BE2C (cell line): ENCODE measurements around the gene UNC5A.

Experiments used
- DNase-seq: peaks from one replicate; pipeline ENCODE4 v3.0.0-alpha.2; 2020
- H3K27me3 ChIP-seq: fragments of 250-450 bp; sonication (Bioruptor Pico); 2 replicates; pipeline ENCODE4 v1.5.1; 2020; ENCODE audit warnings: mild to moderate bottlenecking
- H3K36me3 ChIP-seq: fragments of 250-450 bp; sonication (Bioruptor Pico); 2 replicates; pipeline ENCODE4 v1.5.1; 2020; ENCODE audit warnings: mild to moderate bottlenecking
- H3K4me1 ChIP-seq: fragments of 250-450 bp; sonication (Bioruptor Pico); 2 replicates; pipeline ENCODE4 v1.5.1; 2020
- H3K4me3 ChIP-seq: 2 replicates; pipeline ENCODE4 v1.5.1; 2011; ENCODE audit warnings: low read depth, low read length
- H3K9me3 ChIP-seq: fragments of 250-450 bp; sonication (Bioruptor Pico); 2 replicates; pipeline ENCODE4 v1.5.1; 2020
- TF ChIP-seq, protein P1 (sequence below): IDR thresholded peaks from 2 replicates; pipeline ENCODE4 v1.5.1; 2012; ENCODE audit warnings: mild to moderate bottlenecking, low read depth, low read length

UNC5A gene

DNA sequence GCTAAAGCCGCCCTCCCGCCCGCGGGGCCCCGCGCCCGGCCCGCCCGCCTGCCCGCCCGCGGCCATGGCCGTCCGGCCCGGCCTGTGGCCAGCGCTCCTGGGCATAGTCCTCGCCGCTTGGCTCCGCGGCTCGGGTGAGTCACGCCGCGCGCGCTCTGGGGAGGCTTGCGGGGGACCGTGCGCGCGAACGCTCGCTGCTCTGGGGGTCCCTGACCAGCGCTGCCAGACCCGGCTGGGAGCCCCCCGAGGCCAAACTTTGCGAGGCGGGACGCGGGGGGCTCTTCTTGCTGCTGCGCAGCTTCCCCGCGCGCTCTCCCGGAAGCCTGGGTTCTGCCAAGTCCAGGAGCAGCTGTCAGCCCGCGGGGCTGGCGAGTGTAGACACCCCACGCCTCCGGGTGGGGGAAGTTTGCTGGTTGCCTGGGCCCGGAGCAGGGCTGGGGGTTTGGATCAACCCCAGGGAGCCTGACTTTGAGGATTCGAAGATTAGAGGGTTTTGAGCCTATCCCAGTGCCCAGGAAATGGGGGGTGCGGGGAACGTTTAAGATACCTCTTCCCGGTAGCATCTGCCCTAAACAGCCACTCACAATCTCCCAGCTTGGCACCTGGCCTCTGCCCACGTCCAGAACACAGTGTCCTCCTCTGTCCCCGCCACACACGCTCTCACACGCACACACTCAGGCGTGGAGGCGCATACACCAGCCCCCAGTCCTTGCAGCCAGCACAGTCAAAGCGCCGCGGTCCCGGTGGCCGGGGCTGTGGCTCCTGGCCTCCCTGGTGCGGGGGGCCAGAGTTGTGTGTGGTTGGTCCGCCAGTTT, 535 bp downstream of the UNC5A start:
- H3K4me3 ChIP-seq = peak overlapping the region; percentile 80
- H3K27me3 ChIP-seq = no peaks in the 10 kb centered on the region
- peak; percentile 60 for DNase-seq

DNA sequence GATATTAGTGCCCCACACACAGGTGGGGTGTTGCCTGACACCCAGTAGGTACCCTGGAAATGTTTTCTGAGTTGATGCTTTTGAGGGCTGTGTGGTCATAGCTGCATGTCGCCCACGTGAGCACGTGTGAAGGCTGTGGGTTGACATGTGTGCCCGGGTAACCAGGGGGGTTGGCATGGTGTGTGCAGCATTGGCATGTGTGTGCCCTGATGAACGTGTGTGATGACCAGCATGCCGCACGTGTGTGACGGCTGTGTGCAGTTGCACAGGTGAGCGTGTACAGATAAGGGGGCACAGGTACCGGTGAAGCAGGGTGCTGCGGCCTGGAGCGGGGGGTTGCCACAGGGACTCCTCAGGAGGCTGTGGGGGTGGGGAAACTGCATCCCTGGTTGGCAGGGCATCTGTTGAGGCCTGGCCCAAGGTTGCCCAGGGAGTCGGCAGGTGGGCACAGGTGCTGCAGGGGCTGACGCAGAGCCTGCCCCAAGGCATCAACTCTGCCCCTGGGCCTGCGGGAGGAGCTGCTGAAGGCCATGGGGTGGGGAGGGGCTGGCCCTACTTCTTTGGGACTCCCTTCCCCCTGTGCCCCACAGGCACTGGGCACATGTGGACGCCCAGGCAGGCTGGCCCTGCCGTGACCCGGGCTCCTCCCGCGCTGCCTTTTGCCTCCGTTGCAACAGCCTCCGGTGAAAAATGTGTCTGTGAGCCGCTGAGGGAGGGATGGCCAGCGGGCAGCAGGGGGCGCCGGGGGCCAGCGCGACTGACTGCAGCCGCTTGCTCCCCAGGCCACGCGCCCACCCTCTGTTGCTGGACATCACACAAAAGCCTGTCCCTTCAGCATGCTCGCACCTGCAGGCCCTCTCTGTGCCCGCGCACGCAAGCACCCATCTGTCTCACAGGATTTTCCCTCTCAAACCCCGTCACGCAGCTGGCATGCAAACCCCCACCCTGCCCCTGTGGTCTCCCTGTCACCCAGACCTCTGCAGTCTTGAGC, 2.2 kb downstream of the UNC5A start:
- no peaks in the 10 kb centered on the region for H3K27me3 ChIP-seq
- no peaks in the 10 kb centered on the region for H3K36me3 ChIP-seq
- no peaks in the 10 kb centered on the region for H3K9me3 ChIP-seq
- no peak overlapping the region; the same call in 1 of the 2 replicates for H3K4me3 ChIP-seq
- peaks cover 21% of the 10 kb centered on the region for H3K4me1 ChIP-seq
- TF ChIP-seq, protein P1, sequence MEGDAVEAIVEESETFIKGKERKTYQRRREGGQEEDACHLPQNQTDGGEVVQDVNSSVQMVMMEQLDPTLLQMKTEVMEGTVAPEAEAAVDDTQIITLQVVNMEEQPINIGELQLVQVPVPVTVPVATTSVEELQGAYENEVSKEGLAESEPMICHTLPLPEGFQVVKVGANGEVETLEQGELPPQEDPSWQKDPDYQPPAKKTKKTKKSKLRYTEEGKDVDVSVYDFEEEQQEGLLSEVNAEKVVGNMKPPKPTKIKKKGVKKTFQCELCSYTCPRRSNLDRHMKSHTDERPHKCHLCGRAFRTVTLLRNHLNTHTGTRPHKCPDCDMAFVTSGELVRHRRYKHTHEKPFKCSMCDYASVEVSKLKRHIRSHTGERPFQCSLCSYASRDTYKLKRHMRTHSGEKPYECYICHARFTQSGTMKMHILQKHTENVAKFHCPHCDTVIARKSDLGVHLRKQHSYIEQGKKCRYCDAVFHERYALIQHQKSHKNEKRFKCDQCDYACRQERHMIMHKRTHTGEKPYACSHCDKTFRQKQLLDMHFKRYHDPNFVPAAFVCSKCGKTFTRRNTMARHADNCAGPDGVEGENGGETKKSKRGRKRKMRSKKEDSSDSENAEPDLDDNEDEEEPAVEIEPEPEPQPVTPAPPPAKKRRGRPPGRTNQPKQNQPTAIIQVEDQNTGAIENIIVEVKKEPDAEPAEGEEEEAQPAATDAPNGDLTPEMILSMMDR = peak; percentile 78
- peak; percentile 82 for DNase-seq

More for the DNA sequence above, 535 bp downstream of the UNC5A start:
- TF ChIP-seq, protein P1 = no peak
- Histone ChIP-seq H3K4me1 (peaks cover 14% of the 10 kb centered on the region), H3K36me3 (no peaks in the 10 kb centered on the region), H3K9me3 (no peaks in the 10 kb centered on the region)

DNA sequence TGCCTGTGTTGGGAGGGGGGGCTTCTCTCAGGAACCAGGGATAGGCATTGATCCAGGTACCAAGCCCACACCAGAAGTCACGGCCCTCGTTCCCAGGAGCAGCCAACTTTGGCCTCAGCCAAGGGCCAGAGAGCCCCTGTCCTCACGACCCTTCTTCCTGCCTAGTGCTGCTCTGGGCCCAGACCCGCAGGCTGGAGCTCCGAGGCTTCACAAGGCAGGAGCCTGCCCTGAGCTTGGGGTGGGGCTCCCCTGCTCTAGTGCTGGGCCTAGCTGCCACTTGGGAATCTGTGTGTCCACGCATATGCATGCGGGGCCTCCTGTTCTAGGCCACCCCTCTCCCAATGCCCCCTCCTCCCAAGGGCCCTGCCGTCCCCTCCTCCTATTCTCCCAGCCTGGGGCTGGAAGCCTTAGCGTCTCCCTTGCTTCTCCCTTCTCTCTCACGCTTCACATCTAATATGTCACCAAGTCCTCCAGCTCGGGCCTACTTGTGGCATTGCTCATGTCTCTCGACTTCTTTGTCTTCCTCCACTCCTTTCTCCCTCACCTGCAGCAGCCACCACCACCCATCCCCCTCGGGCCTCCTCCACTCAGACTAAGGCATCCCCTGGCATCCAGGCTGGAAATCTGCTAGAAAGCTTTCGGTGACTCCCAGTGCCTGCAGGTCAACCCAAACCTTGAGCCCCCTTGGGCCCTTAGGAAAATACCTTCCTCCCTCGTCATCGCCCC, 3.4 kb downstream of the UNC5A start:
- H3K27me3 ChIP-seq = no peaks in the 10 kb centered on the region
- TF ChIP-seq, protein P1 = no peak
- DNase-seq = no peak
- H3K9me3 ChIP-seq = no peaks in the 10 kb centered on the region
- peaks cover 27% of the 10 kb centered on the region for H3K4me1 ChIP-seq
- H3K36me3 ChIP-seq = no peaks in the 10 kb centered on the region
- no peak overlapping the region for H3K4me3 ChIP-seq

DNA sequence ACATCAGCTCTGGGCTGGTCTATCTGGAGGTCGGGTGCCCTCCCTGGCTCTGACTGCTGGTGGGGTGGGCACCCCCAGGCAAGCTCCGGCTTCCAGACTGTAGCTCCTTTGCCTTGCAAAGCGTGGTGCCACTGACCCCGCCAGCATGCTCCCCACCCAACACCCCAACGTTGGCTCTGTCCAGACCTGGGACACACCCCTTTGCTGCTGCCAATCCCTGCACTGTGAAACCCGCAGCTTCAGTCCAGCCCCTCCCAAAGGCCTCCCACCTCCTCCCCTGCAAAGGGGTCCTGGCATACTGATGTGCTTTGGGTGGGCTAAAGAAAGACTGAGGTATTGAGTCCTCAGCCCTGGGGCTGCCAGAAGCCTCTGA, 3.9 kb downstream of the UNC5A start:
- no peak for DNase-seq
- no peaks in the 10 kb centered on the region for H3K27me3 ChIP-seq
- no peaks in the 10 kb centered on the region for H3K9me3 ChIP-seq
- TF ChIP-seq, protein P1 = no peak
- no peak overlapping the region for H3K4me3 ChIP-seq
- peaks cover 24% of the 10 kb centered on the region for H3K4me1 ChIP-seq
- H3K36me3 ChIP-seq = no peaks in the 10 kb centered on the region

DNA sequence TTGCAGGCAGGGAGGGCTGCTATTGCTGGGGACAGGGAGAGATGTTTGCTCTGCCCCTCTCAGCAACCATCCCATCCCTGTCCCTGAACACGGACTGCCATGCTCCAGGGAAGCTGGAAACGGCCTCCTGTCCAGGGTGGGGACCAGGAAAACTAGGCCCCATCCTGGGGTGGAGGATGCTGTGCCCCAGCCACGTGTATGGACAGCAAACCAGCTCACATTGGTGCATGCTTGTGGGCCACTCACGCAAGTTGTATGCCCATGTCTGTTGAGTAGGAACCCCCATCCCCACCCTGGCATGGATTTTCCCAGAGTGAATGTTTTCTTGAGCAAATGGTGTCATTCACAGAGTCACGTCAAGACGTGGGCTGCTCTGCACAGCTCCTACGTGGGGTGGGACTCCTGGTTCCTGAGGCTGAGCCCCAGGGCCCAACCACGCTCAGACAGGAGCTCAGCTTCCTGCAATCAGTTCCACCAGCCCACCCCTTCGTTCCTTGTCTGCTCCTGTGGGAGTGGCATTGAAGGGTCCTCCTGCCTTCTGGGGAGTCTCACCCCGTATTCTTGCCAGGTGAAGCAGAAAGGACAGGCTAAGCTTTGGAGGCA, 4.6 kb downstream of the UNC5A start:
- TF ChIP-seq, protein P1 = no peak
- no peak overlapping the region for H3K4me3 ChIP-seq
- no peaks in the 10 kb centered on the region for H3K27me3 ChIP-seq
- H3K4me1 ChIP-seq = peaks cover 22% of the 10 kb centered on the region
- no peak for DNase-seq
- no peaks in the 10 kb centered on the region for H3K36me3 ChIP-seq
- H3K9me3 ChIP-seq = no peaks in the 10 kb centered on the region
